Right lobe of liver (tissue), 4 donors: ENCODE results near the gene BRD3OS.

ENCODE experiments used
- POLR2A ChIP-seq: fragments of 450-650 bp; IDR thresholded peaks from one replicate; pipeline ENCODE4 v1.6.1; 2017; ENCODE audit warnings: antibody characterized with exemption, mild to moderate bottlenecking
- TF ChIP-seq, protein P1 (sequence below), 4 donors: fragments of 200-600 bp in 3 of 4; fragments of 450-650 bp in 1 of 4; IDR thresholded peaks; one replicate each; pipeline versions ENCODE4 v1.5.1 to v1.8.0; 2016 to 2022; ENCODE audit warnings: antibody characterized with exemption in 4 of 4, mild to moderate bottlenecking in 2 of 4
- donor health status: DM: no; HTN: no; CAD: no.
- donor health status: DM: no; HTN: no; CAD: no.
- donor health status: DM: no; HTN: yes; CAD: no.

DNA sequence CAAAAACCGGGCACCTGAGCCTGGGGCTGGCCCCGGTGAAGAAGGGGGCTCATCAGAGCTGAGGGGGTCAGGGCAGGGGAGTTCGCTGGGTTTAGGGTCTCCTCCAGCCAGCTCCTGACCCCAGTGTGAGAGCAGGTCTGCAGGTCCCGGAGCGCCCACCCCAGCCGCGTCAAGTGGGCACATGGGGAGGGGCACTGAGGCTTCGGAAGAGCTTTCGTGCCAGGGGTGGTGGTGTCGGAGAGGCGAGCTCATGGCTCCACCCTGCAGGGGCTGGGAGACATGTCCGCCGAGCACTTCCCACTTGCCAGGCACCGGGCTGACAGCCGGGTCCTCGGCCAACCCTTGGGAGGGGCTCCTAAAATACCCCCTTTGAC lies 46.4 kb upstream of the BRD3OS start:
- TF ChIP-seq, protein P1, sequence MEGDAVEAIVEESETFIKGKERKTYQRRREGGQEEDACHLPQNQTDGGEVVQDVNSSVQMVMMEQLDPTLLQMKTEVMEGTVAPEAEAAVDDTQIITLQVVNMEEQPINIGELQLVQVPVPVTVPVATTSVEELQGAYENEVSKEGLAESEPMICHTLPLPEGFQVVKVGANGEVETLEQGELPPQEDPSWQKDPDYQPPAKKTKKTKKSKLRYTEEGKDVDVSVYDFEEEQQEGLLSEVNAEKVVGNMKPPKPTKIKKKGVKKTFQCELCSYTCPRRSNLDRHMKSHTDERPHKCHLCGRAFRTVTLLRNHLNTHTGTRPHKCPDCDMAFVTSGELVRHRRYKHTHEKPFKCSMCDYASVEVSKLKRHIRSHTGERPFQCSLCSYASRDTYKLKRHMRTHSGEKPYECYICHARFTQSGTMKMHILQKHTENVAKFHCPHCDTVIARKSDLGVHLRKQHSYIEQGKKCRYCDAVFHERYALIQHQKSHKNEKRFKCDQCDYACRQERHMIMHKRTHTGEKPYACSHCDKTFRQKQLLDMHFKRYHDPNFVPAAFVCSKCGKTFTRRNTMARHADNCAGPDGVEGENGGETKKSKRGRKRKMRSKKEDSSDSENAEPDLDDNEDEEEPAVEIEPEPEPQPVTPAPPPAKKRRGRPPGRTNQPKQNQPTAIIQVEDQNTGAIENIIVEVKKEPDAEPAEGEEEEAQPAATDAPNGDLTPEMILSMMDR (IDR thresholded peaks at IDR 0.05): no peak
- TF ChIP-seq POLR2A: no peak
